KOPT-K1 (cell line): ENCODE measurements around the gene FOSL2.

Experiments
- H3K27ac ChIP-seq: fragments of 200-600 bp; sonication (generic); 2 replicates; pipeline ENCODE4 v1.5.1; 2016; ENCODE audit warnings: antibody characterized with exemption, mild to moderate bottlenecking, low read depth, low read length; ENCODE audit not compliant: poor library complexity, severe bottlenecking
- H3K36me3 ChIP-seq: fragments of 200-600 bp; sonication (generic); 2 replicates; pipeline ENCODE4 v1.5.1; 2017; ENCODE audit warnings: antibody characterized with exemption, mild to moderate bottlenecking, low read length, moderate library complexity; ENCODE audit not compliant: insufficient read depth
- H3K9me3 ChIP-seq: fragments of 200-600 bp; sonication (generic); 2 replicates; pipeline ENCODE4 v1.5.1; 2017; ENCODE audit warnings: antibody characterized with exemption, low read length, mild to moderate bottlenecking; ENCODE audit not compliant: insufficient read depth, poor library complexity, severe bottlenecking

The FOSL2 gene

DNA sequence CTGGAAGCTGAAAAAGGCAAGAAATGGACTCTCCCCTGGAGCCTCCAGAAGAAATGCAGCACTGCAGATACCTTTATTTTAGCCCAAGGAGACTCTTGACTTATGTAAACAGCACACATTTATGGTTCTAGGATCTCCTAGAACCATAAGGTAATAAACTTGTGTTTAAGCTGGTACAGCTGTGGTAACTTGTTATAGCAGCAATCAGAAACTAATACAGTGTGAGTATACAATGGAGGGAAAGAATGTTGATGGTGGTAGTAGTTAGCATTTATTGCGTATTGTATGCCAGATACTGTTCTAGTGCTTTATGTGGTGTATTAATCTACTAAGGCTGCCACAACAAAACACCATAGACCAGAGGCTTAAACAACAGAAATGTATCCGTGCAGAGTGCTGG lies 40.6 kb downstream of the FOSL2 start:
- H3K9me3 ChIP-seq, result peaks cover 11% of the 10 kb centered on the region
- no peaks in the 10 kb centered on the region for H3K36me3 ChIP-seq
- no peak overlapping the region for H3K27ac ChIP-seq

- no peaks in the 10 kb centered on the region for H3K36me3 ChIP-seq
- H3K27ac ChIP-seq, result no peak overlapping the region
- H3K9me3 ChIP-seq, result peaks cover 11% of the 10 kb centered on the region
Observed at GRCh38 chr2:28433935-28434599, 41.4 kb downstream of the FOSL2 start.

DNA sequence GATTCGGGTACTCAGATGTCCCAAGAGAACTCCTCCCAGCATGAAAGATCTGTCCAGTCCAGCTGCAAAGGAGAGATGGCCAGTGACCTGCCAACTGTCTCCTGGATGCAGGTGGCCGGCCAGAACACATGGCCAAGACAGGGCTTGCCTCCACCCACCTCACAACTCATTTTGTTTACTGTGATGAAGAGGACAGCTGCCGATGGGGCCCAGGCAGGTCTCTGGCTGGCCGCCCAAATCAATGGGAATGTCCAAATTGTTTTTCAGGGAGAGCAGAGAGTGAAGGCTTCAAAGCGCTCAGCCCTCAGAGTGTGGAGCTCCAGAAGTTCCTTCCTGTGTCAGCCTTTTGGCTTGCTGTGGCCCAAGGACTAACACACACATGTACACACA lies 41.9 kb downstream of the FOSL2 start:
- Histone ChIP-seq H3K27ac (no peak overlapping the region), H3K36me3 (no peaks in the 10 kb centered on the region), H3K9me3 (peaks cover 11% of the 10 kb centered on the region)

DNA sequence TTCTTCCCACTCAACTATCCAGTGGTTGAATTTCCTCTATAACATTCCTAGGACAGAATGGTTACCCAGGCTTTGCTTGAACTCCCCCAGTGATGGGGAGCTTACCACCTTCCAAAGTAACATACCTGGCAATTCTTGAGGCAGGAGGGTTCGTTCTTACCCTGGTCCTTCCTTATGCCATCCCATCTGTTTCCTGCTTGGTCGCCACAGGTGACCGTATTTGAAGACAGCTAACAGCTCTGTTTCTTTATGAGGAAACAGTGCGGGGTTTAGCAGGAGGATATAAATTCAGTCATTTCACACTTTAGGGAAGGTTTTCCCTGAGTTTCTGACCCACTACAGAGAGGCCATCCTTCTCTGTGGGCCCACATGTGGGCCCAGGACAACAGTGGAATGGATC lies 42.6 kb downstream of the FOSL2 start:
- Histone ChIP-seq H3K27ac (no peak overlapping the region), H3K9me3 (peaks cover 11% of the 10 kb centered on the region), H3K36me3 (no peaks in the 10 kb centered on the region)

GRCh38 chr2:28435814-28436351 lies 43.2 kb downstream of the FOSL2 start:
- Histone ChIP-seq H3K36me3 (no peaks in the 10 kb centered on the region), H3K9me3 (peaks cover 11% of the 10 kb centered on the region), H3K27ac (no peak overlapping the region)

GRCh38 chr2:28436525-28437051 lies 43.9 kb downstream of the FOSL2 start:
- Histone ChIP-seq H3K9me3 (peaks cover 11% of the 10 kb centered on the region), H3K27ac (no peak overlapping the region), H3K36me3 (no peaks in the 10 kb centered on the region)

- Histone ChIP-seq H3K27ac (no peak overlapping the region), H3K36me3 (no peaks in the 10 kb centered on the region), H3K9me3 (peaks cover 11% of the 10 kb centered on the region)
Observed at GRCh38 chr2:28437149-28437835, 44.6 kb downstream of the FOSL2 start.

- Histone ChIP-seq H3K27ac (no peak overlapping the region), H3K36me3 (no peaks in the 10 kb centered on the region), H3K9me3 (peaks cover 9% of the 10 kb centered on the region)
Observed at GRCh38 chr2:28437918-28438317, 45.3 kb downstream of the FOSL2 start.

GRCh38 chr2:28438532-28439063 lies 45.9 kb downstream of the FOSL2 start:
- no peak overlapping the region for H3K27ac ChIP-seq
- peaks cover 2% of the 10 kb centered on the region for H3K9me3 ChIP-seq
- H3K36me3 ChIP-seq, result no peaks in the 10 kb centered on the region

DNA sequence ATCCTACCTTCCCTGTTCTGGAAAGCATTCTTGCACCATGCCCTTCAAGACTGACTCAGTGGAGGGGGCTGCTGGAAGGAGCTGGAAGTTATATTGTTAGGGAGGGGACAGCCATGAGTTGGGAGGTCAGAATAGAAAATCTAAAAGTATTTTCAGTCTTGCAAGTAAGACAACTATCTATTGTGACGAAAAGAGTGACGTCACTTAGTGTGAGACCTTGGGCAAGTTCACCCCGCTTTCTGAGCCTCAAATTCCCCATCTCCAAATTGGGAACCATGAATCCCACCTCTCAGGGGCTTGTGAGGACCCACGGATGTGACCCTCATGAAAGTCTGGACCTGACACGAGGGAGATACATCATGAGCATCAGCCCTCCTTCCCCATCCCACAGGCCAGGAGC lies 46.5 kb downstream of the FOSL2 start:
- Histone ChIP-seq H3K36me3 (no peaks in the 10 kb centered on the region), H3K27ac (no peak overlapping the region), H3K9me3 (no peaks in the 10 kb centered on the region)

GRCh38 chr2:28439763-28440162 lies 47.1 kb downstream of the FOSL2 start:
- Histone ChIP-seq H3K9me3 (no peaks in the 10 kb centered on the region), H3K27ac (no peak overlapping the region), H3K36me3 (no peaks in the 10 kb centered on the region)

DNA sequence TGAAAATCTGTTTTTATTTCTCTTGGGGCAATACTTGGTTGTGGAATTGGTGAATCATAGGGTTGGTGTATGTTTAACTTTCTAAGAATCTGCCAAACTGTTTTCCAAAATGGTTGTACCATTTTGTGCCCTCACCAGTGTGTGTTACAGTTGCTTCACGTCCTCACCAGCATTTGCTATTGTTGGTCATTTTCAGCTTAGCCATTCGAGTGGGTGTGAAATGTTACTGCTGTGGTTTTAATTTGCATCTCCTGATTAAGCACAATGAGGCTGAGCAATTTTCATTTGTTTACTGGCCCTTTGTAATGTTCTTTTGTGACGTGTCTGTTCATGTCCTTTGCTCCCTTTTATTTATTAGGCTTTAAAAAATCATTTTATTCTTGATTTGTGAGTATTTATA lies 49.7 kb downstream of the FOSL2 start:
- Histone ChIP-seq H3K9me3 (no peaks in the 10 kb centered on the region), H3K36me3 (no peaks in the 10 kb centered on the region), H3K27ac (no peak overlapping the region)

- Histone ChIP-seq H3K9me3 (no peaks in the 10 kb centered on the region), H3K36me3 (no peaks in the 10 kb centered on the region)
Observed at GRCh38 chr2:28444956-28445355, 52.3 kb downstream of the FOSL2 start.

DNA sequence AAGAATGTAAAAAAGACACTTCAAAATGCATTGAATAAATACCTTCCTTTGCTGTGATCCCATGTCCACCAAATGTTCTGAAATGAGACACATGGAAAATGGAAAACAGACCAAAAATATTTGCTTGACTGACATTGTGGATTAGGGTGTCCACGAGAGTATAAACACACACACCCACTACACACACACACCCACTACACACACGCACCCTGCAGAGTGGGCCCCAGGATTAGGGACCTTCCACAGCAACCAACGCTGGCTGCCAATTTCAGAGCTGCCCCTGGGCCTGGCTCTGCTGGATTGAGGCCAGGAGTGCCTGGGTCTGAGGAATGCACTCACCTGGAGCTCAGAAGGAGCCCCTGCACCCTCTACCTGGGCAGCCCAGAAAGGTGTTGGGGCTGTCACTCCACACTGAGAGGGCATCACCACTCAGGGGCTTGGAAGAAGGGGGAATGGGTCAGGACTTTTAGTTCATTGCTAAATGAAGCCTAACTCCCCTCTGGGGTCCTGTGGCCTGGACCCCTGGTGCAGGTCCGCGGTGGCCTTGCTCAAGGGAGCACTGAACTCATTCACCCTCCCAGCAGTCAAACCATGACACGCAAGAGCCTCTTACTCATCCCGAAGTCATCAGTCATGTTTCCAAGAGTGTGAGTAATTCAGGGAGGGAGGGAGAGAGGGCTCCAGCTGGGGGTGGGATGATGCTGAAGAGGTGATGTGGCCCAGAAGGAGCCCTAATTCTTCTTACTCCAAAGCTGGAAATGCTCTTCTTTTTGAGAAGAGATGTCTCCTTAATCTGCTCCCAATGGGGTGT lies 53.0 kb downstream of the FOSL2 start:
- H3K9me3 ChIP-seq, result no peaks in the 10 kb centered on the region
- no peaks in the 10 kb centered on the region for H3K36me3 ChIP-seq
- H3K27ac ChIP-seq, result no peak overlapping the region

More at GRCh38 chr2:28444956-28445355, 52.3 kb downstream of the FOSL2 start:
- H3K27ac ChIP-seq, result no peak overlapping the region

- Histone ChIP-seq H3K9me3 (no peaks in the 10 kb centered on the region), H3K36me3 (no peaks in the 10 kb centered on the region), H3K27ac (no peak overlapping the region)
Observed at GRCh38 chr2:28446531-28446930, 53.9 kb downstream of the FOSL2 start.
